GM19351 (cell line): ENCODE measurements around the gene IL5RA.
A peak's percentile ranks its signal among the peaks of the same experiment; 100 is the strongest.

Experiments used
- ATAC-seq: cut with Tn5 transposase; IDR thresholded peaks from one replicate; pipeline ENCODE4 v1.9.1; 2021; ENCODE audit warnings: mild to moderate bottlenecking, moderate library complexity; ENCODE audit not compliant: unreplicated experiment

Gene IL5RA, protein sequence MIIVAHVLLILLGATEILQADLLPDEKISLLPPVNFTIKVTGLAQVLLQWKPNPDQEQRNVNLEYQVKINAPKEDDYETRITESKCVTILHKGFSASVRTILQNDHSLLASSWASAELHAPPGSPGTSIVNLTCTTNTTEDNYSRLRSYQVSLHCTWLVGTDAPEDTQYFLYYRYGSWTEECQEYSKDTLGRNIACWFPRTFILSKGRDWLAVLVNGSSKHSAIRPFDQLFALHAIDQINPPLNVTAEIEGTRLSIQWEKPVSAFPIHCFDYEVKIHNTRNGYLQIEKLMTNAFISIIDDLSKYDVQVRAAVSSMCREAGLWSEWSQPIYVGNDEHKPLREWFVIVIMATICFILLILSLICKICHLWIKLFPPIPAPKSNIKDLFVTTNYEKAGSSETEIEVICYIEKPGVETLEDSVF

DNA sequence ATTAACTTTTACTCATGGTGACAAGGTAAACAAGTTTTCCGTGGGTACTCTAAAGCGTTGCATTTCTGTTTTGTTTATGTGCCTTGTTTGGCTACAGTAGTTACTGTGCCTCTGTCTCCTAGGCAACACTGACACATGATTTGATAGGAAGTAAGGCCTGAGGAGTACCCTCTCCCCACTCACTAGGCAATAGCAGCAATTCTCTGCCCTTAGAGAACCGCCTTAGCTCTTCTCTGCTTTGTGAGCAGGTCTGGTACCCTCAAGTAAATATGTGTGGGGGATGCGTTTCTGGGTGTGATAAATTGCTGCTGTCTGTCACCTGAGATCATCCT lies at the start of gene IL5RA:
TSS of gene IL5RA (minus strand) at position 76 of the 332 bp plus-strand sequence. CDS start 5,390 bp downstream, outside the sequence.
- ATAC-seq = peak; percentile 53

DNA sequence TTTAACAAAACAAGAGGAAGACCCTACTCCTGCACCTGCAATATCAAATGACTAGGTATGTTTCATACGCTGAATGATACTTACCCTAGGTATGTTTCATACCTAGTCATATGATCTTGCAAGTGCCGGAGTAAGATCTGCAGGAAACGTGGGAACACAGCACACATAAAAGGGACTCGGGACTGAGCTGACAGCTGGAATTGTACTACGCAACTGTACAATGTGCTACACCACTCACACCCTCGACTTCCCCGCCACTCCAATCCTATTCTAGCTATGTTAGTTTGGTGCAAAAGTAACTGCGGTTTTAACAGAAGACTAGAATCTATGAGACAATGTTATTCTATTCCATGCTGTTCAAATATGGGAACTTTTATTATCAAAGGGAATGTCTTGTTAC lies 47.3 kb upstream of the IL5RA start:
- ATAC-seq = no peak

DNA sequence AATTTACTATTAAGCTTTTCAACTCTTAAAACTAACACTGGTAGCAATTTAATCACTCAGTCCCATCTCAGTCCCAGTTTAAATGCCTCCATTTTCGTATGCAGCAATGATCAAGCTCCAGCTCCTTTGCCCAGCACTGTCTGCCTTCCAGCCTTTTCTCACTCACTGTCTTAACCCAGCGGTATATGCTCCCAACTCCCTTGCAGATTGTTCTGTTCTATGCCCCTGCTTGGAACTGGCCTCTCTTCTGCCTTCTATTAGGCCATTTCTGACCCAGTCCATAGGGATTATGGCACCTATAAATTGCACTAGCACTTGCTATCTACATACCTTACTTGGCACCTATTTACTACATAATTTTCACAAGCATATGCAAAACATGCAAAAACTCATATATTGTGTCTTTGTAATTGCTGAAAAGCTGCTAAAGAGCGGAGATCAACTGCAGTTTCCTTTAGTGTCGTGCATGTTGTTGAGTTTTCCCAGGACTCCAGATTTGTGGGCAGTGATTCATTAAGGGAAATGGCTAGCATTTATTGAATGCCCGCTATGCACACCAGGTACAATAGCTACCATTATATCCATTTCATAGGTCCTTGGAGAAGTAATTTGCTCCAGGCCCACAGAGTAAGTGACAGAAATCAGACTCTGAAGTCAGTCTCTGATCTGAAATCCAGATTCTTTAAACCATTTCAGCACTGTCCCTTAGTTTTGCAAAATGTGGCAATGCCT lies 44.9 kb upstream of the IL5RA start:
- no peak for ATAC-seq

DNA sequence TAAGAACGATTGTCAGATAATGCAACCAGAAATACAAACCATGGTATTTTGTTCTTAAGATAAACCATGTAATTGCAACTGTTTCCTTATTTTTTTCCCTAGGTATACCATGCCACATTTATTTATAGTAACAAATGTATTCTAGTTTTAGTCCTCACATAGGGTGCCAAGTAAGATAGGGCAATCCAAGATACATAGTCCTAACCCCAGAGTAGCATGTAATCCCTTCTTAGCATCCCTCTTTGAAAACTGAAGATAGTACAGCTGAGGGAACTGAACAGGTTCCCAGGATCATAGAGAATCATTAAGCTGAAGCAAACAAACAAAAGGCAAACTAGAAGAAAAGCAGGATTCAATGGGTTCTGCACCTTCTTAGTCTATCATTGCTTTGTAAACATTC lies 41.3 kb upstream of the IL5RA start:
- no peak for ATAC-seq

DNA sequence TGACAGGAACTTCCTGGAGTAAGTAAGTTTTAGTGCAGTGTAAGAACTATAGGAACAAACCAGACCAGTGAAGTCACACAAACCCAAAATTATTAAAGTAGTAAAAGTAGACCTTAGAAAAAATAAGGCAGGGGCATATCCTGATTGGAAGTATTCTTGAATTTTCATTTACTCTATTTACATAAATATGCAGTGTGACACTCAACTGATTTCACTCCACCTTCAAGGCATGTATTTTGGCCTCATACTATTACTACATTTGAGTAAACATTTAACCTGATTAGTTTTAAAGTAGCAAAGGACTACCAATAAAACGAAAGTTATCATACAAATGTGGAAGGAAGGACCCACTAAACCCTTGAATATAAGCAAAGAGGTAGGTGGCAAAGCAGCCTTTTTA lies 39.4 kb upstream of the IL5RA start:
- ATAC-seq = no peak

DNA sequence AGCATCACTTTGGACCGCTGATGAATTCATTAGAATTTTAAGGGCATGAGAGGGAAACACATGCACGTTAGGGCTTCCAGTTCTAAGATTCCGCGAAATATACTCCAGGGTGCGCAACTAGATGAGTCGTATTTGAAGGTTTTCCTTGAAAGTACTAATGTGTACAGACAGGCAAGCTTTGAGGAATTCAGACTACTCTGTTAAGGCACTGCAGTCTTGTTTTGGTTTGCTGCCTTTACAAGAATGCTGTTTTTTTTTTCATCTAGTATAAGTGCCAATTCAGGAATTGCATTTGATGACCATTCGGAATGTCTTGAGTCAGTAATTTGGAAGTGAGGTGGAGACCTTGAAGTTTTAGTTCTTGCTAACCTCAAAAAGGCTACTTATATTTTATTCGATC lies 35.7 kb upstream of the IL5RA start:
- ATAC-seq = no peak

DNA sequence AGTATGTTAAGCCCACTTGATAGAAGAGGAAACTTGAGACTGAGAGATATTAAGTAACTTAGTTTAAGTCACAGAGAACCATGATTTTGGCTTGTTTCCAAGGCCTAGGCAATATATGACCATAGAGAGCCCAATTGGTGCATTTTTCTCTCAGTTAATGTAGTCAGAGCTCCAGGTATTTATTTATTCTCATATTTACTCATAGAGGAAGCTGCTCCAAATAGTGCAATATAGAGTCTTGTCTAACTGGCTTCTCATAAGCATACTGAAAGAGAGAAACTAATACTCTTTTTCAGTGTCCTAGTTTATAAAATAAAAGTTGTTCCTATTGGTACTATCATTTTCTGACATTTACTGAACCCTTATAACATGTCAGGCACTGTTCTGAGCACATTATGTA lies 31.8 kb upstream of the IL5RA start:
- ATAC-seq = no peak

DNA sequence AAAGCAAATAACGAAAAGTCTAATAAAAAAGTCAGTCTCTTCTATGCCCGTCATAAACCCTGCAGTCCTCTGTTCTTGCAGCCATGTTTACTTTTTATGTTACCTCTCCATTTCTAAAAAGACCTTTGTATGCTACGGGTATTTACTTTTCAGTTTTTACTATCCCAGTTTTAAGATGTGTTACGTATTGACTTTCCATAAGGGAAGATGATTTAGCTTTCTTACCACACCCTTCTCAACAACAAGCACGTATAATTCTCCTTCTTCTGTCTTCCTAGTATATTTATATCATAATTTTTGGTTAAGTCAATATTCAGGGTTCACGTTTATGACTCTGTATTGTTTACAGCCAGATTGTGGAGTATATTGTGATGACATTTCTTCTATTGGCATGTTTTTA lies 27.4 kb upstream of the IL5RA start:
- no peak for ATAC-seq

DNA sequence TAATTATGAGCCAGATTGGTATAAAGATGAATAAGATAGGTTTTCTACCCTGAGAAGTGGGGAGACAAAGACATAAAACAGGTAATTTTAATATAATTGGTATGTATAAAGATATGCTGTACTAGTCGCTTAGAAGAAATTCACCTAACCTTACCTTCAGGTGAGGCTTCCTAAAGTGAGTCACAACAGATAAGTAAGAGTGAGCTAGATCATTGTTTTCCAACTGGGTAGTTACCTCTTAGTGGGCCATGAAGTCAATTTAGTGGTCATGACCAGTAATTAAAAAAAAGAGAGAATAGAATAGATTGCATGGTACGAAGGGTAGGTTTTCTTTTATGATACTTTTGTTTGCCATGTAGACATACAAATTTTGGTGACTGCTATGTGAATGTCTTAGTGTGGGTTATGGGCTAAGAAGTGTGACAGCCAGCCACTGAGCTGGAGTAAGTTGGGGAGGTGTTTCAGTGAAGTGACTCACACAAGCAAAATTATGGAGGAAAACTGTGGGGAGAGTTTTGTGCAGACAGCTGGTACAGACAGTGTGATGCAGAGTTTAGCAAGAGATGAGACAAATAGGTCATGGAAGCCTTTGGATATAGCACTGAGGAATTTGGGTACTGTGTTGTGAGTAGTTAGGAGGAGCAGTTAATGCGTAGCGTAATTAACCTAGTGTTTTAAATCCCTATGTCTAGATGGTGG lies 24.7 kb upstream of the IL5RA start:
- no peak for ATAC-seq

DNA sequence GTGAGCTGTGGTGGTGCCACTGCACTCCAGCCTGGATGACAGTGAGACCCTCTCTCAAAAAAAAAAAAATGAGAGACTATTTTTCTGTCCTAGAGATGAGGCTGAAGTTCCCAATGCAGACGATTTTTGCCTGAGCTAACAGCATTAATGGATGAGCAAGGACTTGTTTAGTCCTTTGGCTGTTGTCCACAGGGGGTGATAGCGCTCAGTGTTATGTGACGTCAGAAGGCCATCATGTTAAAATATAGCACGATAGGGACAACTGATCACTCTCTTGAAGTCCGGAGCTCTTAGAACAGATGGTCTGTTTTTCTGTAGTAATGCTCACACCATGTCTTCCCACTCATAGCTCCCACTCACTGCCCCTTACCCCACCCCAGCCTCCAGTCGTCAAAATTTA lies 23.3 kb upstream of the IL5RA start:
- no peak for ATAC-seq

DNA sequence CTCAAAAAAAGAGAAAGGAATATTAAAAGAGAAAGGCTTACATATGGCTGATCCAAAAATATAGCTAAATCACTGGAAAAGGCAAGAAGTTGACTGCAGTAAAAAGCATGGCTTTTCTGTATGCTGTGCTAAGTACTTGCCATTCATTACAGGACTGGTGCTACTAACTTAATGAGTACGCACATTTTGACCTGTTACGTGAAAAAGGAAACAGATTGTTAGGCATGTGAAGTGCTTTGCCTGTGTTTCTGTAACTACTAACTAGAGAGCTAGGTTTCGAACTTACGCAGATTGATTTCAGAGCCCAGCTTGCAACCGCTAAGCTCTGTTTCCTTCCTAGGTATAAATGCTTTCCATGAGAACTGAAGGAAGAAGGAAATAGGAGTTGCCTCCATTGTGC lies 19.4 kb upstream of the IL5RA start:
- no peak for ATAC-seq

DNA sequence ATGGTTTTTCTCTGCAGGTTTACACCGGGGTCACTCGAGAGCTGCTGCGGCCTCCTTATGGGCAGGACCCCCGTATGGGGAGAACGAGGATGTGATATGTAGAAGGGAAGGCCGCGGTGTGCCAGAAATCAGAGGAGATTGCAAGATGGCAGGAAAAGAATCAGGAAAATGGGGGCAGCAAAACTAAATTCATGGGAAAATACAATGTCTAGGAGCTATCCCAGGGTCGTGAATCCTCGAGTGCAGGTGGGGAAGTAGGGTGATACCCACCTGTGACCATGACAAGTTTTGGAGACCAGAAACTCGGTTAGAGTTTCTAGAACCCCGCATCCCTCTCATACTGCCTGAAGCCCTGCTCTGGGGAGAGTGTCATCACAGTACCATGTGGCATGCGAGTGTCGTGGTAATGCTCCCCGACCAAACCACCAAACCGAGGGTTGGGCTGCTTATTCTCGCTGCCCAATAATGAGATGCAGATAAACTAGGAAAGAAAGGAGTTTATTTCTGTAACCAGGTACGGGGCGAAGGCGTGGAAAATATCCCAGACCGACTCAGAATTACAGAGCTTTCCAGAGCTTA lies 17.3 kb upstream of the IL5RA start:
- peak; percentile 33 for ATAC-seq

DNA sequence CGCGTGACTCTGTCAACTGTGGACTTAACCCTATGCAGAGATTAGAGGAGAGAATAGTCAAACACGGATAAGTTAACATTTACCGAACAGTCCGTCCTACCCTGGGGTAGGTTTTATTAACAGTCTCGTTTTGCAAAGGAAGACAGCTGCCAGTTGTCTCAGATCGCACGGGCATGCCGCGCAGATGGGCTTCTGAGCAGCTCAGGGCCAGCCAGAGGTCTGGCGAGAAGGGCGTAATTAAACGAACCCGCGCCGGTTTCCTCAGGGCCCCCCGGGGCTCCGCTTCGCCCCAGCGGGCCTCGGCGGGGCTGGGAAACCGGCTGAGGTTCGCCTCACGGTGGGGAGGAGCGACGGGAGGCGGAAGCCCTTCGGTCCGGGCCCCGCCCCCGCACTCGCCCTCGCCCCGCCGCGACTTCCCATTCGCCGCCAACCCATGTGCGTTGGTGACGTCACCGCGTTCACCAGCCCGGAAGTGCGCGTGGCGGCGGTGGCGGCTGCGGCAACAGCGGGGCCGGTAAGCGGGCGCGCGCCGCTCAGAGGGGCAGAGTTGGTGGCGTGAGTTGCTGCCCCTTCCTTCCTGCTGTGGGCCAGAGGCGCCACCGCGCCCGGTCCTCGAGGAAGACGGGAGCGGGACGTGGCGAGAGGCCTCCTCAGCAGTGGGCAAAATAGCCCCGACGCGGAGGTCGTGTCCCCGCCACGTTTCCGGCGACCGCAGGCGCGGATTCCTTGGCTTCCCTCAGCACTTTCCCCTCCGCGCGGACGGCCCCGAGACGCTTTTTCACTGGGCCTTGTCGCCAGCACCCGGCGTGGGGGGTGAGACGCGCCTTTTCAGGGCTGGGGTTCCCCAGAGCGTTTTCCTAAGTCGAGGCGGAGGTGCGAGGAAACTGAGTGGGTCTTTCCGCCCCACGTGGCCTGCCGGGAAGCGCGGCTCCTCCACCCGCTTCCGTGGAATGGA lies 16.6 kb upstream of the IL5RA start, which contains the start of gene TRNT1:
TSS of gene TRNT1 (plus strand) at position 464 of the 955 bp plus-strand sequence. CDS start 2,101 bp downstream, outside the sequence.
- ATAC-seq = peak; percentile 86

DNA sequence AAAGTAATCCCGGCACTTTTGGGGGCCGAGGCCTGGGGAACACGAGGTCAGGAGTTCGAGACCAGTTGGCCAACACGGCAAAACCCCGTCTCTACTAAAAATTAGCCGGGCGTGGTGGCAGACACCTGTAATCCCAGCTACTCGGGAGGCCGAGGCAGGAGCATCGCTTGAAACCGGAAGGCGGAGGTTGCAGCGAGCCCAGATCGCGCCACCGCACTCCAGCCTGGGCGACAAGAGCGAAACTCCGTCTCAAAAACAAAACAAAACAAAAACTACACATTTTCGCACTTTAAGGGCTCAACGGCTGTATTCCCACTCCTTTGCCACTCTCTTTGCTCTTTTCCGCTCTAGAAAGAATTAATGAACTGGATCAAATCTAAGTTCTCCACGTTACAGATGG lies 15.8 kb upstream of the IL5RA start:
- no peak for ATAC-seq

DNA sequence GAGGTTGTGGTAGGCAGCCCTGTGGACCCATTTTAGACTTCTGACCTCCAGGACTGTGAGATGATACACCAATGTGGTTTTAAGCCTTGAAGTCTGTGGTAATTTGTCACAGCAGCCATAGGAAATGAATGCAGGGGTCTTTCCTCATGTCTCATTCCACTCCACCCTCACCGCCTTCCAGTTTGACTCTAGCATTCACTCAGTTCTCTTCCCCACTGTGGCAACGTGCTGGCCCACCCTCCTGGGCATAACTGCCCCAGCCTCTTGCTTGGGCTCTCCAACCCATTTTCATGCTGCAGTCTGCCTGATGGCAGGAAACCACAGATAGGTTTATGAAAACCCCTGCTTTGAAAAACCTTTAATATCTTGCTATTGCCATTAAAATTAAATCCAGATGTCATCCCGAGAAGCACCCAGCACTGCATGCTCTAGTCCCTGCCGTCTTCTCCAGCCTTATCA lies 9.2 kb upstream of the IL5RA start:
- peak; percentile 40 for ATAC-seq

DNA sequence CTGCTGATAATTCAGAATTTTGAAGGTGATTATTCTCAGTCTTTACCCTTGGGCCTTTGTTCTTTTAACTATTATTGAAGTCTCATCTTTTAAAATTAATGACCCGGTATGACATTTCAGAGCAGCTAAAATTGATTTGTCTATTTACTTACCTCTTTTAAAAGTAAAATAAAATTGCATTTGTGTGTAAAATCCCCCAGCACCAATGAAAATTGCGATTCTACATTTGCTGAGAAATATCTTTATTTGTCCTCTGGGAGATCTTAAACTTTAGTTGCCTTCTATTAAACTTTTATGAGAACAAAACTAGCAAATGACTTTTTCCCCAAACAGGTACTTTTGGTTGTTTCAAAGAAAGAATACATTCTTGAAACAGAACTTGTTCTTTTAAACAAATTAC lies 7.5 kb upstream of the IL5RA start:
- ATAC-seq = no peak

DNA sequence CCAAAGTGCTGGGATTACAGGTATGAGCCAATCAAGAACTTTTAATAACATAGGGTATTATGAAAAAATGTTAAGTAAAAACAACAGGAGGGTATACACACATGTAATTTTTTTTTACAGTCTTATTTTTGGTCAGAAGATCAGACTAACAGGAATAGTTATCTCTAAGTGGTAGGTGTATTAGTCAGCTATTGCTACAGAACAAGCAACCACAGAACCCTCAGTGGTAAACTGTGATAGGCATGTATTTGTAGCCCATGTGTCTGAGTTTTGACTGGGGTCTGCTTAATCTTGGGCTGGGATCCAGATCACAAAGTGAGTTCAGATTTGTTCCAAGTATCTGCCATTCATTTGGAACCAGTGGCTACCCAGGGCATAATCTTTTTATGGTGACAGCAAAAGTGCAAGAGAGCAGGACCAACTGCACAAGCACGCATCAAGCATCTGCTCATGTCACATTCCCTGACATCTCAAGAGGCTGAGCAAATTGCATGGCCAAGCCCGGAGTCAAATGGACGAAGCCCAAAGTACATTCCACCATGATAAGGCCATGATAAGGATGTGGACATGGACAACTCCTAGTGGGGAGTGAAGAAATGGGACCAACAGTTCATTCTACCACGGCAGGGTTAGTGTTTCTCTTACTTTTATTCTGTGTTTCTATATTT lies 3.0 kb upstream of the IL5RA start:
- ATAC-seq = no peak

DNA sequence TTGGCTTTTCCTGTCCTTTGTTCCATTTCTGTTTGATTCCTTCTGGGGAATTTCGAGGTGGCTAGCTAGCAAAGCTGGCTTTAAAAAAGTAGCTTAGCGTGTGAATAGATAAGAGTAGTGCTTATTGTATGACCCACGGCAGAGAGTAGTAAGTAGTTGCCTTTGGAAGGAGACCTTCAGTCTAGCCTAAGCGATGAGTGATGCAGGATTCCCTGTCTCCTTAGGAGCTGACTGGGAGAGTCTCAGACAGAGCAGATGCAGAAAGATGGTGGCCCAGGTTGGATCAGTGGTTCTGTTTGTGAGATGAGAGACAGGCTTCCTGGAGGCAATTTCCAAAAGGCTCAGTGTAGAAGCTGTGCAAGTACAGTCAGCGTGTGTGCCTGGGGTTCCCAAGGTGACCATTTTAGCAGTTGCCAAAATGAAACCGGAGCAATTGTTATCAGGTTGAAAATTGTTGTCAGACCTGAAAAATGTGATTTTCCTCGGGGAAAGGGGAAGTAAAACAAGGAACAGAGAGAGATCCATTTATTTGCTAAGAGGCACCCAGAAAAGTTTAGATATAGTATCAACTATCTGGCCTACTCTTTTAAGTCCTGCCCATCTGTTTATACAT lies 681 bp upstream of the IL5RA start:
- ATAC-seq = no peak
